ENCODE results near the gene PTPN4. TPM values are rescaled to one million over a fixed set of nuclear protein-coding genes. Genes with fewer than 3 reads are reported as not detected.
"Not testable (repeated sequence)": the region's sequence is repeated elsewhere in the genome, so short reads cannot be mapped to it uniquely, and the experiment has no call there.

The PTPN4 gene
- total RNA-seq, 1 donor from 2014 or later, result 47.2 TPM

GRCh38 chr2:120014226-120014980 lies 254.7 kb downstream of the PTPN4 start:
- DNase-seq (ENCODE audit: low spot score), result no peak

- no peak for DNase-seq (ENCODE audit: low spot score)
Measured at GRCh38 chr2:120016800-120017199, 257.1 kb downstream of the PTPN4 start.

GRCh38 chr2:120017201-120017600 lies 257.5 kb downstream of the PTPN4 start:
- DNase-seq (ENCODE audit: low spot score), result no peak

DNA sequence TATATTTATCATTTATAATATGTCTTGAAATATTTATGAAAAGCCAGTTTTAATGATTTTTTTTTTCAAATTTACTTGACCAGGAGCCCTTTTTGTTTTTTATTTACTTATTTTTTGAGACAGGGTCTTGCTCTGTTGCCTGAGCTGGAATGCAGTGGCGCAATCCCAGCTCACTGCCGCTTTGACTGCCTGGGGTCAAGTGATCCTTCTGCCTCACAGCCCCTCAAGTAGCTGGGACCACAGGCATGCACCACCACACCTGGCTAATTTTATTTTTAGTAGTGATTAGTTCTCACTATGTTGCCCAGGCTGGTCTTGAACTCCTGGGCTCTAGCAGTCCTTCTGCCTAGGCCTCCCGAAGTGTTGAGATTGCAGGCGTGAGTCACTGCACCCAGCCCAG lies 258.8 kb downstream of the PTPN4 start:
- DNase-seq (ENCODE audit: low spot score), result no peak

DNA sequence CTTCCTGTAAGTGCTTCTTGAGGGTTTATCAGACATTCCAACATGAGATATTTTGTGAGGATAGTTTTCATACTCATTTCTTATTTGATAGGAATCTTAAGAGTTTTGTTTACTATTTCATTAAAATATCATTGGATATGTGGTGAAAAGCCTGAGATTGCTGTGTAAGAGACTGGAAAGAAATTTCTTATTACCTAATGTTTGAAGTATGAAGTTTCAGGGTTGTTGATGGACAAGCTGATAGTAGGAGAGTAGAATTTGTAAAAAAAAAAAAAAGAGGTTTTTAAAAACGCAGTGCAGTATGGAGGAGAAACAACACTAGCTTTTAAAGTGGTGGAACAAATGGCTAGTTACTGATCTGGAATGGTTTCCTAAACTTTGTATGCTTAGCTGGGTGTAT lies 260.8 kb downstream of the PTPN4 start:
- no peak for DNase-seq (ENCODE audit: low spot score)

- DNase-seq (ENCODE audit: low spot score), result not testable (repeated sequence)
Measured at GRCh38 chr2:120022505-120022904, 262.8 kb downstream of the PTPN4 start.

DNA sequence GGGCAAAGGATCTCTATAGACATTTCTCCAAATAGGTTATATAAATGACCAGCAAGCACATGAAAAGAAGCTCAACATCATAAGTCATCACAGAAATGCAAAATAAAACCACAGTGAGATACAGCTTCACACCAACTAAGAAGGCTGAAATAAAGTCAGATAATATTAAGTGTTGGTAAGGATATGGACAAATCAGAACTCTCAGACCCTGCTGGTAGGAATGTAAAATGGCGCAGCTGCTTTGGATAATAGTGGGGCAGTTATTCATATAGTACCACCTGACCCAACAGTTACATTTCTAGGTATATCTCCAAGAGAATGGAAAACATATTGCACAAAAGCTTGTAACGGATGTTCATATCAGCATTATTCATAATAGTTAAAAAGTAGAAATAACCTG lies 267.2 kb downstream of the PTPN4 start:
- DNase-seq (ENCODE audit: low spot score), result no peak

- DNase-seq (ENCODE audit: low spot score), result no peak
Measured at GRCh38 chr2:120028795-120029194, 269.1 kb downstream of the PTPN4 start.

DNA sequence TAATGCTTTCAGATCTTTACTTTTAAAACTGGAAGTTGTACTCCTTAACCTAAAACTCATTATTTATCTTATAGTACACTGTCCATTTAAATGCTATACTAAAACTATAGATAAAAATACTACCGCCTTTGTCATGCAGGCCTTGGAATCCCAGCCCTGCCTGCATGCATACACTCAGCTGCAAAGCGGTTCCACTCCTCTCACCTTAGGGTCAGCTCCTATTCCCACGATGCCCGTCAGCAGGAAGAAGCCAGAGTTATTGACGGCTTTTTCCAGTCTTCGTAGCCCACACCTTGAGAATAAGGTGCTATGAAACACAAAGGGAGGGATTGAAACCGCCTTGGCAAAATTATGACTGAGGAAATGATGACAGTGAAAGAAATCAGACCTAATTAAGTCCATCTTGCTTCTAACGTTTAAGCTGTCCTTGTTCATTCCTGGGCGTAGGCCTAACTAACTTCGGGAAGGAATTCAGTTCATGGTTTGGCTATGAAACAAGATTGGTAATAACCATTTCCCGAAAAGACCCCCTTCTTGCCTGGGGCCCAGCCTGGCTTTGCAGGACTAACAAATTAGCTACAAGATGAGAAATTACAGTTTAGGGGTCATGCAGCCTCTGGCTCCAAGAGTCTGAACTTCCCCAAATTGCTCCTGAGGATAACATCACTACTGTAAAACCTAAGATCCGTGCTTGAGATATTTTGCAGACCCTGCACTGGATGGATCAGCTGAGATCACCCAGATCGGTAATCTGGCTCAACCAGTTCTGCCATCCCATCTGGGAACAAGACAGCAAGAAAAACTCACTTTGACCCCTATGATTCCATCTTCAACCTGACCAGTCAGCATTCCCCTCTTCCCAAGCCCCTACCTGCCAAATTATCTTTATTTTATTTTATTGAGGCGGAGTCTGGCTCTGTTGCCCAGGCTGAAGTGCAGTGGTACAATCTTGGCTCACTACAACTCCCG lies 270.2 kb downstream of the PTPN4 start:
- no peak for DNase-seq (ENCODE audit: low spot score)

DNA sequence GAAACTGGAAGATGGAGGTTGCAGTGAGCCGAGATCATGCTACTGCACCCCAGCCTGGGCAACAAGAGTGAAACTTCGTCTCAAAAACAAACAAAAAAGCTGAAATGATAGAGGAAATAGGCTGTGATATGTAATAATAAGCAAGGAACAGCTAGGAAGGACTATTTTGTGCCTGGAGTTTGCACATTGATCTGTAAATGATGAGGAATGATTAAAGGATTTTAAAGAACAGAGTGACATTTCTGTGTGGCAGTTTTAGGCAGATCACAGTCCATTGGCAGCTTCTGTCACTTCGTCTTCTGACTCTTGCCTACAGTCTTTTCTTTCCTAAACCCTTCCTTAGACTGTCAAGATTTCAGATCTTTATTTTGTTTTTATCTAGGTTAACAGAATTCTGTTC lies 272.6 kb downstream of the PTPN4 start:
- DNase-seq (ENCODE audit: low spot score), result no peak

Other genes with a start within 250 kb of the PTPN4 start
- gene SCTR, start 235.4 kb upstream of the PTPN4 start, total RNA-seq (ENCODE audit: insufficient read depth, low replicate concordance), result 1.9 TPM
- 20.7 TPM for gene CFAP221, start 215.5 kb upstream of the PTPN4 start, total RNA-seq (ENCODE audit: insufficient read depth, low replicate concordance)
- gene TMEM177, start 80.7 kb upstream of the PTPN4 start, total RNA-seq (ENCODE audit: insufficient read depth, low replicate concordance), result 8.2 TPM

All from umbilical cord (tissue), 2 donors.